Spleen (tissue), 11 donors: Measurements from ENCODE around the gene REC114. TPM values are rescaled to one million over a fixed set of nuclear protein-coding genes. Genes with fewer than 3 reads are reported as not detected.
"Not testable (repeated sequence)": the region's sequence is repeated elsewhere in the genome, so short reads cannot be mapped to it uniquely, and the experiment has no call there.

Experiments
- DNase-seq: peaks from one replicate; pipeline ENCODE4 v3.0.0-alpha.2; 2020
- H3K27ac ChIP-seq, 8 donors: fragments of 200-600 bp; sonication (generic) in 7 of 8; 1 replicate in 4 of 8; 2 replicates in 4 of 8; pipeline versions ENCODE4 v1.5.0 to v1.8.0; 2016 to 2021; ENCODE audit warnings: inconsistent platforms in 4 of 8, mild to moderate bottlenecking in 4 of 8, moderate library complexity in 1 of 8
- H3K27me3 ChIP-seq, 7 donors: fragments of 200-600 bp; sonication (generic) in 6 of 7; replicated peaks in 1 of 7; 1 replicate in 4 of 7; 2 replicates in 3 of 7; pipeline versions ENCODE4 v1.5.0 to v1.8.0; 2016 to 2021; ENCODE audit warnings: inconsistent platforms in 3 of 7, mild to moderate bottlenecking in 1 of 7
- H3K36me3 ChIP-seq, 6 donors: fragments of 200-600 bp; sonication (generic) in 5 of 6; 1 replicate in 4 of 6; 2 replicates in 2 of 6; pipeline versions ENCODE4 v1.5.0 to v1.8.0; 2016 to 2021; ENCODE audit warnings: inconsistent platforms in 2 of 6
- H3K4me1 ChIP-seq, 6 donors: fragments of 200-600 bp; sonication (generic) in 5 of 6; 1 replicate in 3 of 6; 2 replicates in 3 of 6; pipeline versions ENCODE4 v1.5.0 to v1.8.0; 2016 to 2021; ENCODE audit warnings: inconsistent platforms in 3 of 6
- H3K4me3 ChIP-seq, 8 donors: fragments of 200-600 bp; sonication (generic) in 7 of 8; 1 replicate in 4 of 8; 2 replicates in 4 of 8; pipeline versions ENCODE4 v1.5.0 to v1.8.0; 2016 to 2021; ENCODE audit warnings: inconsistent platforms in 4 of 8, mild to moderate bottlenecking in 4 of 8, moderate library complexity in 2 of 8
- H3K9me3 ChIP-seq, 8 donors: fragments of 200-600 bp; sonication (generic) in 7 of 8; 1 replicate in 4 of 8; 2 replicates in 4 of 8; pipeline versions ENCODE4 v1.5.0 to v1.8.0; 2016 to 2021; ENCODE audit warnings: inconsistent platforms in 4 of 8
- POLR2A ChIP-seq, 3 donors: fragments of 450-650 bp; IDR thresholded peaks; one replicate each; pipeline ENCODE4 v1.5.1; 2017; ENCODE audit warnings: antibody characterized with exemption in 3 of 3, mild to moderate bottlenecking in 1 of 3
- POLR2AphosphoS5 ChIP-seq, 3 donors: sonication (generic); formaldehyde crosslinking; IDR thresholded peaks; one replicate each; pipeline ENCODE4 v1.5.1; 2017; ENCODE audit warnings: antibody characterized with exemption in 3 of 3
- WGBS, 5 donors: extraction: QIAGEN DNeasy Blood & Tissue Kit in 3 of 5; methylation state at CpG; one replicate each; pipeline versions ENCODE4 v1.1.5 to v1.1.7; 2013 to 2018; 5-methylcytosine and 5-hydroxymethylcytosine counted together
- intact Hi-C: fragments of 100-400 bp; cut with DNase I; formaldehyde crosslinking; loops from one replicate; pipeline ENCODE4 v1.15.0; 2023; ENCODE audit warnings: low total_unique reads
- polyA plus RNA-seq, 3 donors: library from polyadenylated mRNA; stranded (reverse); fragments of 200-250 nt; gene quantifications; one replicate each; pipeline ENCODE4 v1.2.1, GENCODE V29; 2013
- total RNA-seq, 7 donors: library from RNA; depleted of rRNA in 3 of 7; stranded (reverse); fragments of >200 nt in 3 of 7; fragmentation: NEBNext Ultra II Directional in 4 of 7; extraction: Animal tissue kit (Norgen Biotek cat#: 25700) in 4 of 7; gene quantifications; one replicate each; pipeline versions ENCODE4 v1.1.0 to v1.2.1, GENCODE V29; 2016 to 2021
- TF ChIP-seq, protein P1 (sequence below), 11 experiments: fragments of 200-600 bp in 7 of 11; fragments of 450-650 bp in 4 of 11; sonication (generic) in 4 of 11; IDR thresholded peaks in 8 of 11; conservative IDR thresholded peaks in 3 of 11; 1 replicate in 7 of 11; 2 replicates in 4 of 11; pipeline versions ENCODE4 v1.4.0 to v1.8.0; 2016 to 2021; ENCODE audit warnings: antibody characterized with exemption in 11 of 11, inconsistent platforms in 4 of 11, mild to moderate bottlenecking in 1 of 11
- donor health status: healthy with polysubstance abuse.
- donor health status: DM: no; HTN: no; CAD: no; lungs with moderate emphysema.
- donor health status: DM: no; HTN: no; CAD: no.
- donor health status: Bipolar disorder and iron deficiency.
- donor health status: healthy.
- donor health status: DM: no; HTN: no; CAD: no.
- donor health status: DM: yes; HTN: yes; CAD: no.

The REC114 gene
- total and polyA plus RNA-seq, 10 donors = not detected

DNA sequence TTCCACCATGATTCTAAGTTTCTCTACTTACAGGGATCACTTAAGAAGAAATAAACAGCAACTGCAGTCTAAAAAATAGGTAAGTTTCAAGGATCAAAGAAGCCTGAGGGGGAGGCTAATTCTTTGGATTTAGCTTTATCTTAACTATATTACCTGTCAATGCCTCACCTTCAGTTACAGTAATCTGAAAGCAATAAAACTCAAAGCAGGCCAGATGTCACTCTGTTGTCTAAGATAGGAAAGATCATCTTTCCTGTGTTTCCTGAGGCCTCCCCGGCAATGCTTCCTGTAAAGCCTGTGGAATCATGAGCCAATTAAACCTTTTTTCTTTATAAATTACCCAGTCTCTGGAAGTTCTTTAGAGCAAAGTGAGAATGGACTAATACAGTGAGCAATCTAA lies 130.1 kb downstream of the REC114 start:
- Histone ChIP-seq H3K27ac (no peak overlapping the region), H3K27me3 (no peaks in the 10 kb centered on the region)
- intact Hi-C loops = no loop called here

DNA sequence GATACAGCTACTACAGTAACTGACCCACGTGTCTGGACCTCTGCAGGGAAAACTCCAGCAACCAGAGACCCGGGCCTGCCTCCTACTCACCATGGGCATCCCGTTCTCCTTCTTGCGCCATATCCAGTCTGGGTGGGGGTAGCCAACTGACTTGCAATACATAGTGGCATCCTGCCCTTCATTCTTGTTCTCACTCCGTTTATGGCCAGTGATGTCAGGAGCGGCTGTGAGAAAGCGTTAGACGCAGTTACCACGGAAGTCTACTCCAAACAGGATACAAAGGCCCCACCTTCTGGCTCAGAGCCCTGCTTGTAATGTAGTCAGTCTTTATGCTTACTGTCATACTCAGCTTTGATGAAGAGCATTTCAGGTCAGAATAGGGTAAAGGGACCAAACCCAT lies 130.6 kb downstream of the REC114 start:
- H3K36me3 ChIP-seq = peaks cover 0 to 99% (median 63%) of the 10 kb centered on the region in 6 donors
- H3K4me3 ChIP-seq = no peak overlapping the region
- H3K27ac ChIP-seq = no peak overlapping the region
- peaks cover 0 to 23% (median 5%) of the 10 kb centered on the region in 6 donors for H3K4me1 ChIP-seq
- WGBS, 5 donors = 53 to 73% (median 58%) methylated on average over 9 of the region's 9 CpGs
- intact Hi-C loops = no loop called here
- DNase-seq = no peak
- TF ChIP-seq, protein P1, sequence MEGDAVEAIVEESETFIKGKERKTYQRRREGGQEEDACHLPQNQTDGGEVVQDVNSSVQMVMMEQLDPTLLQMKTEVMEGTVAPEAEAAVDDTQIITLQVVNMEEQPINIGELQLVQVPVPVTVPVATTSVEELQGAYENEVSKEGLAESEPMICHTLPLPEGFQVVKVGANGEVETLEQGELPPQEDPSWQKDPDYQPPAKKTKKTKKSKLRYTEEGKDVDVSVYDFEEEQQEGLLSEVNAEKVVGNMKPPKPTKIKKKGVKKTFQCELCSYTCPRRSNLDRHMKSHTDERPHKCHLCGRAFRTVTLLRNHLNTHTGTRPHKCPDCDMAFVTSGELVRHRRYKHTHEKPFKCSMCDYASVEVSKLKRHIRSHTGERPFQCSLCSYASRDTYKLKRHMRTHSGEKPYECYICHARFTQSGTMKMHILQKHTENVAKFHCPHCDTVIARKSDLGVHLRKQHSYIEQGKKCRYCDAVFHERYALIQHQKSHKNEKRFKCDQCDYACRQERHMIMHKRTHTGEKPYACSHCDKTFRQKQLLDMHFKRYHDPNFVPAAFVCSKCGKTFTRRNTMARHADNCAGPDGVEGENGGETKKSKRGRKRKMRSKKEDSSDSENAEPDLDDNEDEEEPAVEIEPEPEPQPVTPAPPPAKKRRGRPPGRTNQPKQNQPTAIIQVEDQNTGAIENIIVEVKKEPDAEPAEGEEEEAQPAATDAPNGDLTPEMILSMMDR (IDR thresholded peaks at IDR 0.05 in 8 of 11, conservative IDR thresholded peaks at IDR 0.05 in 3 of 11) = no peak
- TF ChIP-seq POLR2AphosphoS5 (IDR thresholded peaks at IDR 0.05) (no peak), POLR2A (IDR thresholded peaks at IDR 0.05) (no peak)
- H3K9me3 ChIP-seq = no peaks in the 10 kb centered on the region
- H3K27me3 ChIP-seq = no peaks in the 10 kb centered on the region

More for the DNA sequence above, 130.1 kb downstream of the REC114 start:
- no peak for DNase-seq
- TF ChIP-seq POLR2A (IDR thresholded peaks at IDR 0.05) = no peak
- no peak for TF ChIP-seq POLR2AphosphoS5 (IDR thresholded peaks at IDR 0.05)
- TF ChIP-seq, protein P1 (IDR thresholded peaks at IDR 0.05 in 8 of 11, conservative IDR thresholded peaks at IDR 0.05 in 3 of 11) = no peak
- WGBS, 5 donors = 53 to 86% (median 67%) methylated on average over 1 of the region's 1 CpG
- no peaks in the 10 kb centered on the region for H3K9me3 ChIP-seq
- peaks cover 0 to 23% (median 5%) of the 10 kb centered on the region in 6 donors for H3K4me1 ChIP-seq
- no peak overlapping the region for H3K4me3 ChIP-seq
- H3K36me3 ChIP-seq = peaks cover 0 to 99% (median 68%) of the 10 kb centered on the region in 6 donors

DNA sequence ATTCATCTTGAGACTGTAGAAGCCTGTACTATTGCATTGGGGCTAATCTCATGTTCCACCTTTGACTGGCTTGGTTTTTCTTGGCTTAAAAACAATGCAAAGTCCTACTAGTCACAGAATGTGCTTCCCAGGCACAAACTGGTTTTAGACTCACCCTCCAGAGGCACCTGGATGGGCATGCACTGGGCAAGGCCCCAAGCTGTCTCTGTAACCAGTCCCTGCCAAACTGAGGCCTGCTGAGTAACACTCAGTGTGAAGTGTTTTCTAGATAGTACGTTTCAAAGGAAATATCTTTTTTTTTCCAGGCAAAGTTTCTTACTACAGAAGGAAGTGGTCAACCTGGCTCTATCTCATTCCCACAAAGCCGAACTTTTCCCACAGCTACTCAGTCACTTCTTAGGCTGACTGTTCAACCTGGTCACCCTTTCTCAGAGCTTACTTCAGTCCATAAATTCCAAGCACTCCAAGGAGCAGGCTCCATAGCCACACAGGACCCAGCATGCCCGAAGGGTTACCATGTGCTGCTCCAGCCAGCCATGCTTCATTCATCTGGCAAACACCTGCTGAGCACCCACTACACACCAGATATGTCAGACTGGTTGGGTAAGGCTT lies 132.8 kb downstream of the REC114 start:
- no peak for DNase-seq
- WGBS, 5 donors = 59 to 74% (median 72%) methylated on average over 3 of the region's 3 CpGs
- peaks cover 0 to 97% (median 44%) of the 10 kb centered on the region in 6 donors for H3K36me3 ChIP-seq
- TF ChIP-seq POLR2AphosphoS5 (IDR thresholded peaks at IDR 0.05) = no peak
- no peak for TF ChIP-seq POLR2A (IDR thresholded peaks at IDR 0.05)
- TF ChIP-seq, protein P1 (IDR thresholded peaks at IDR 0.05 in 8 of 11, conservative IDR thresholded peaks at IDR 0.05 in 3 of 11) = no peak
- intact Hi-C loops = no loop called here
- H3K4me3 ChIP-seq = no peak overlapping the region
- no peaks in the 10 kb centered on the region for H3K9me3 ChIP-seq
- peaks cover 0 to 23% (median 5%) of the 10 kb centered on the region in 6 donors for H3K4me1 ChIP-seq
- H3K27ac ChIP-seq = no peak overlapping the region
- no peaks in the 10 kb centered on the region for H3K27me3 ChIP-seq

DNA sequence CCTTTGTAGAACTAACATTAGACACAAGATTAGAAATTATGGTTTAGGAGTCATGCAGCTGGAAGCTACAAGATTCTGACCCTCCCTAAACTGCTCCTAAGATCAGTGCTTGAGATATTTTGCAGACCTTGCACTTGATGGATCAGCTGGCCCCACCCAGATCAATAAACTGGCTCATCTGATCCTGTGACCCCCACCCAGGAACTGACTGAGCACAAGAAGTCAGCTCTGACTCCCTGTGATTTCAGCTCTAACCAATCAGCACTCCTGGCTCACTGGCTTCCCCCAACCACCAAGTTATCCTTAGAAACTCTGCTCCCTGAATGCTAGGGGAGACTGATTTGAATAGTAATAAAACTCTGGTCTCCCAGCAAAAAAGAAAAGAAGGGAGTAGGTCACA lies 134.6 kb downstream of the REC114 start:
- H3K4me3 ChIP-seq, H3K27me3 ChIP-seq, H3K9me3 ChIP-seq, H3K27ac ChIP-seq, intact Hi-C loops, DNase-seq: not testable (repeated sequence)
- Histone ChIP-seq H3K4me1 (peaks cover 0 to 12% (median 1%) of the 10 kb centered on the region in 6 donors), H3K36me3 (peaks cover 0 to 97% (median 42%) of the 10 kb centered on the region in 6 donors)
